MG63 (cell line): ENCODE data around the gene MAT1A. TPM values are rescaled to one million over a fixed set of nuclear protein-coding genes. Genes with fewer than 3 reads are reported as not detected.
"Not testable (repeated sequence)": the region's sequence is repeated elsewhere in the genome, so short reads cannot be mapped to it uniquely, and the experiment has no call there.

Experiments used
- DNase-seq: peaks from one replicate; pipeline ENCODE4 v3.0.0-alpha.2; 2020
- H3K27me3 ChIP-seq: fragments of 250-450 bp; sonication (Bioruptor Pico); 2 replicates; pipeline ENCODE4 v1.5.1; 2020; ENCODE audit warnings: mild to moderate bottlenecking, moderate library complexity
- H3K36me3 ChIP-seq: fragments of 250-450 bp; sonication (Bioruptor Pico); 2 replicates; pipeline ENCODE4 v1.5.1; 2020; ENCODE audit warnings: mild to moderate bottlenecking, moderate library complexity
- H3K4me3 ChIP-seq: fragments of 250-450 bp; sonication (Bioruptor Pico); 2 replicates; pipeline ENCODE4 v1.5.1; 2020; ENCODE audit warnings: mild to moderate bottlenecking, moderate library complexity
- H3K9me3 ChIP-seq: fragments of 250-450 bp; sonication (Bioruptor Pico); 2 replicates; pipeline ENCODE4 v1.5.1; 2020; ENCODE audit warnings: mild to moderate bottlenecking, moderate library complexity
- total RNA-seq: library from RNA; depleted of rRNA; stranded (reverse); fragments of >200 nt; shearing (Covaris generic); gene quantifications from 2 replicates; pipeline ENCODE4 v1.2.3, GENCODE V29; 2014; ENCODE audit warnings: low replicate concordance

The MAT1A gene
- total RNA-seq, 1 experiment from 2014 or later, result not detected

DNA sequence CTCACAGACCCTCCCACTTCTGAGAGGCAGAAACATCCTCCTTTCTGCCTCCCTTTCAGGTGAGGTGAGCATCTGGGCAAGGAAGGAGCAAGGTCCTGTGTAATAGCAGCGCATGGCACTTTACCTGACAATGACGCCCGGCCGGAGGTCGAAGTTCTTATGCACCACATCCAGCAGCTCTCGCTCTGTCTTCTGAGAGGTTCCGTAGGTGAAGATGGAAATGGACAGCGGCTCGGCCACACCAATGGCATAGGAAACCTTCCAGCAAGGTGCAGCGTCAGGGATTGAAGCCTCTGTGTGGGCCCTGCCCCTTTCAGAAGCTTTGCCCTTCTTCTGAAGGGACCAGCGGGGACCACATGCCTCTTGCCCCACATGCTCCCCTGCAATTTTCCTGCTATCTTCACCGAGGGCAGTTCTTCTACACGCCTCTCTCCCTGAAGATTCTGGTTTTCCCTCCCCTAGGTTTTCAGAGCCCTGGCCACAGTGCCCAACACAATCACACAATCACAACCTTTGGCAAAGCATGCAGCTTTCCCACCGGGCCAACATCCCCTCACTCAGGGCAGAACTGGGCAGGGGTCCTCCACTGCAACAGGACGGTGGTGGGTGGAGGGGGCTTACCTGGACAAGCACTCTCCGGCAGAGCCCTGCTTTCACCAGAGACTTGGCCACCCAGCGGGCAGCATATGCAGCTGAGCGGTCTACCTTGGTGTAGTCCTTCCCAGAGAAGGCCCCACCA is 14.9 kb downstream of the MAT1A start:
- H3K36me3 ChIP-seq, result no peaks in the 10 kb centered on the region
- no peaks in the 10 kb centered on the region for H3K9me3 ChIP-seq
- H3K27me3 ChIP-seq, result no peaks in the 10 kb centered on the region
- DNase-seq, result no peak
- H3K4me3 ChIP-seq, result no peak overlapping the region

DNA sequence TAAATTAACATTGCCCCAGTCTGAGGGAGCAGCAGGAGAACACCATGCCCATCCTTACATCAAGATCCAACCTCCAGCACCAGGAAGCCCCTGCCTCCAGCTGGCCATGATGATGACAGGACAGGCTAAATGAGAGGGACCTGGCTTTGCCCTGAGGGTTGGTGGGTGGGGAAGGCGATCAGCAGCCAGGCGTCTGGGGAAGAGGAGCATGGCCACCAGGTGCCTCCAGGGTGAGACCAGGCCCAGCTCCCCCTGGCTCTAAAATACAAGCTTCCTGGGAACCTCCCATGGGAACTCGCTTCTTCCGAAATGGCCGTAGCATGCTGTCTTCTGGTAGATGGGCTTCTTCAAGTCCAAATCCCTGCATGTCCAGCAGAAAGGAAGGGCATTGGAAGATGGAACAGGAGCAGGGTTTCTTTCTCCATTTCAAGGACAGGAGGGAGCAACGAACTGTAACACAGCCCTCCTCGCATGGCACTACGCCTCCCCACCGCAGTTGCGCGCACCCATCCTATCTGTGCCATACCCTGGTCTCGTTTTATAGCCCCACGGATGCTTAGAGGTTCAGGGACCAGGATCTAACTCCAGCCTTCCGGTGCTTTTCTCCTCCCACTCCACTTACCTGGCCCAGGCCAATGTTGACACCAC is 15.8 kb downstream of the MAT1A start:
- H3K9me3 ChIP-seq, result no peaks in the 10 kb centered on the region
- H3K4me3 ChIP-seq, result no peak overlapping the region
- no peaks in the 10 kb centered on the region for H3K36me3 ChIP-seq
- no peaks in the 10 kb centered on the region for H3K27me3 ChIP-seq
- no peak for DNase-seq

- no peaks in the 10 kb centered on the region for H3K9me3 ChIP-seq
- no peak overlapping the region for H3K4me3 ChIP-seq
- no peaks in the 10 kb centered on the region for H3K27me3 ChIP-seq
- DNase-seq, result no peak
- no peaks in the 10 kb centered on the region for H3K36me3 ChIP-seq
These were observed 16.5 kb downstream of the MAT1A start for GRCh38 chr10:80272793-80273522.

GRCh38 chr10:80271416-80271815 is 18.0 kb downstream of the MAT1A start:
- Histone ChIP-seq H3K36me3 (no peaks in the 10 kb centered on the region), H3K4me3 (no peak overlapping the region), H3K27me3 (no peaks in the 10 kb centered on the region), H3K9me3 (no peaks in the 10 kb centered on the region)
- DNase-seq, result no peak

DNA sequence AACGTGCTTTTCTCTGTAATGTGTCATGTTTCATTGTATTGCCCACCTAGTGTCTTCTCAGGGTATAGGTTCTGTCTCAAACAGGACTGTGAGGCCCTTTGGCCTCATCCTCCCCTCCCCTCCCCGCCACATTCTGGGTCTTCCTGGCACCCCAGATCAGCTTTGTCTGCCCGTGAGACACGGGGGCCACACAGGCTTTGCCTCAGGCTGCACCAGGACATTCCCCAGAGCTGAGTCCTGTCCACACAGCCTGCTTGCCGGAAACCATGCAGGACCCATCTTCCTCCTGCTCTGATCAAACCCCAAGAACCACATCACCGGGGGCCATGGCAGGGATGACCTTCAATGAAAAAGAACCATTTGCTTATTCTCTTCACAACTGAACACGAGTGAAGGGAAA is 18.6 kb downstream of the MAT1A start:
- Histone ChIP-seq H3K9me3 (no peaks in the 10 kb centered on the region), H3K36me3 (no peaks in the 10 kb centered on the region), H3K27me3 (no peaks in the 10 kb centered on the region), H3K4me3 (no peak overlapping the region)
- no peak for DNase-seq

DNA sequence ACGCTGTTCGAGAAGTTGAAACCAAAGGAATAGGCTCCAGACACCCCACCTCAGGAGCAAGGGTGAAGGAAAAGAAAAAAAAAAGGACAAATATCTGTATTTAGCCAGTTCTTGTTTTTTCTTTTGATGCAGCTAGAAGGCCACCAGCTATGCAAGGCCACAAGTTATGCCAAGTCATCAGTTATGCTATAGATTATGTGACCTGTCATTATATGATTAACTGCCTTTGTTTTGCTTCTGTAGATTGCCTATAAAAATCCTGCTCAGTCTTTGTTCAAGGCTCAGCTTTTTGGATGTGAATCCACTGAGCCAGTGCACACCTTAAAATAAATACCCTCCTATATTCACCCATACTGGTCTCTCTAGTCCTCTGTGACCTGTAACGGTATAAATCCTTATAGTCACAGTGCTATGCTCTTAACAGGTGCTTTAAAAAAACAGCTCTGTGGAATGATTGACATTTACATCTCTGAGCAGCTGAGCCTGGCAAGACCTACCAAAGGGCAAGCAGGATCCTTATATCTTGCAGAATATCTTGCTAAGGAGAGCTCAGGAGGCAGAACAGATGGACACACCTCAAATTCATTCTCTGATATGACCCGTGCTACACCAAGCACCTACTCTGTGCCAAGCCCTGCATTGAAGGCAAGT is 20.4 kb downstream of the MAT1A start:
- no peaks in the 10 kb centered on the region for H3K36me3 ChIP-seq
- H3K4me3 ChIP-seq, result no peak overlapping the region
- no peaks in the 10 kb centered on the region for H3K9me3 ChIP-seq
- H3K27me3 ChIP-seq, result no peaks in the 10 kb centered on the region
- no peak for DNase-seq

- no peaks in the 10 kb centered on the region for H3K36me3 ChIP-seq
These were observed 21.2 kb downstream of the MAT1A start for GRCh38 chr10:80268266-80268665.

DNA sequence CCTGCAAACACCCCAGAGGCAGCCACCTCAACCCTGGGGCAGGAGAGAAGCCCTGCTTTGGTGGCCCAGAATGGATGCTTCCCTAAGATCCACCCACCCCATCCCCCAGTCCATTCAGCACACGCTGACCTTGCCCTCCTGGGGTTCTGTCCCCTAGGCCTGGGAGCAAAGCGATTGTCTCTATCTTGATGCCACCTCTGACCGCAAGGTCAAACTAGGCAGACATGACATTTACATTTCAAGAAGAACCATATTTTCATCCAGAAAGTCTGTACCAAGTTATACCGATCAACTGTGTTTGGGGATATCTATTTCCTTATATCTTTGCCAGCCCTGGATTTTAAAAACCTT is 23.0 kb downstream of the MAT1A start:
- no peak for DNase-seq

More at GRCh38 chr10:80268266-80268665, 21.2 kb downstream of the MAT1A start:
- Histone ChIP-seq H3K9me3 (no peaks in the 10 kb centered on the region), H3K27me3 (no peaks in the 10 kb centered on the region), H3K4me3 (no peak overlapping the region)
- DNase-seq, result no peak

DNA sequence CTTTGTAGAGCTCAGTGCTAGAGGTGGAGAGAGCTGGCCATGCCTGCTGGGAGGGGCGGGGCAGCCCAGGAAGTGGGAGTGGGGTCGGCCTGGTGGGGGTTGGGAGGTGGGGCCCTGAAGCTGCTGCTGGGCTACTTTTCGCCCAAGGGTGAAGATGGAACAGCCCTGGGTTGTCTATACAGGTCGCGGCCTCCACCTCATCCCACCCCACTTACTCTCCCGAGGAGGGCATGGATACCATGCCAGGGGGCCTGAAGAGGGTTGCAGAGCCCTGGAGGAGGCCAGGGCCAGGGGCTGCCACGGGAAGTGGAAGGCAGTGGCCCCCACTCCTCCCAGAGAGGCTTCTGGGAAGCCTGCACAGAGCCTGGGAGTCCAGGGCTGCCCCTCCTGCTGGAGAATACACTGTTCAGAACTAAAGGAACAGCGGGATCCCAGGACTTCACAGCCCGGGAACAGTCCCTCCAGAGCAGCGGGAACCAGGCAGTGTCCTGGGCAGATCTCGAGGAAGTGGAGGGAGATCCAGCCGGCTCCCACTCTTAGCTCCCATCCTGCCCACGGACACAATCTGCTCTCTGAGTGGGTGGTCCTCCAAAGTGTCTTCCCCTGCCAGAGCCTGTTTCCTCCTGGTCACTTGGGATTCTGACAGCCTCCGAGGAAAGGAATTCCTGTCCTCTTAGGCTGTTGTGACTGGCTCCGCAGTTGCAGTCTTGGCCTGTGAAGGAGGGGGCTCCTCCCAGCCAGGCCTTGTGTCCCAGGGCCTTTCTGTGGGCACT is 23.5 kb downstream of the MAT1A start:
- Histone ChIP-seq H3K27me3 (no peaks in the 10 kb centered on the region), H3K36me3 (no peaks in the 10 kb centered on the region), H3K4me3 (no peak overlapping the region), H3K9me3 (no peaks in the 10 kb centered on the region)
- DNase-seq, result no peak

More for the DNA sequence above, 23.0 kb downstream of the MAT1A start:
- Histone ChIP-seq H3K27me3 (no peaks in the 10 kb centered on the region), H3K4me3 (no peak overlapping the region), H3K36me3 (no peaks in the 10 kb centered on the region), H3K9me3 (no peaks in the 10 kb centered on the region)

GRCh38 chr10:80264081-80265056 is 25.1 kb downstream of the MAT1A start:
- DNase-seq, result no peak
- Histone ChIP-seq H3K36me3 (no peaks in the 10 kb centered on the region), H3K4me3 (no peak overlapping the region), H3K9me3 (no peaks in the 10 kb centered on the region), H3K27me3 (no peaks in the 10 kb centered on the region)

DNA sequence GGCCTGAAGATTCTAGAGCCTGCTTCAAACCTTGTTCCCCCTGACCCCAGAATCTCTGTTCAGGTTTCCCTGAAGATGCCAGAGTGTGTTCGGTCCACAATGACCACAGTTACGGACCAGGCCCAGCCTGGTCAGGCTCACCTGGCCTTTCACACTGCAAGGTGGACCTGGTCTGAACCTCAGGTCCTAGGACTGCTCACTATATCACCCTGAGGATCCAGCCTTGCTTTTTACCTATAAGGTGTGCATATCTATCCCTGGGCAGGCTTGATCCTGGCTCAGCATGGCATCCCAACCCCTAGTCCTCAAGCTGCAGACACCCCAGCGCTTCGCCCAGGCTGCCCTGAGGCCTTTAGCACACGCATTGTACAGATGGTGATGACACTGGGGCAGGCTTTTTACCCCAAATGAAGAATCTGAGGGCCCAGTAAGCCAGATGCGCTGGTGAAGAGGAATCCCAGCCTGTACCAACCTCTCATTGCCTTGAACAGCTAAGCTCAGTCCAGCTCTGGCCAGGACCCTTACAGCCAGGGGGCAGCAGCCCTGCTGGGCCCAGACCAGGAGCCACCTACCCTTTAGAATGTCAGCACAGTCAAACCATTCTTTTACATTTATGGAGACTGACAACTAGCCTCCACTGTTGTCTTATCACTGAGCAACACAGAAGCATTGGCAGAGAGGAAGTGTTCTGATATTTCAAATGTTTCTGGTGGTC is 28.0 kb downstream of the MAT1A start:
- H3K9me3 ChIP-seq, result no peaks in the 10 kb centered on the region
- H3K27me3 ChIP-seq, result no peaks in the 10 kb centered on the region
- DNase-seq, result no peak

DNA sequence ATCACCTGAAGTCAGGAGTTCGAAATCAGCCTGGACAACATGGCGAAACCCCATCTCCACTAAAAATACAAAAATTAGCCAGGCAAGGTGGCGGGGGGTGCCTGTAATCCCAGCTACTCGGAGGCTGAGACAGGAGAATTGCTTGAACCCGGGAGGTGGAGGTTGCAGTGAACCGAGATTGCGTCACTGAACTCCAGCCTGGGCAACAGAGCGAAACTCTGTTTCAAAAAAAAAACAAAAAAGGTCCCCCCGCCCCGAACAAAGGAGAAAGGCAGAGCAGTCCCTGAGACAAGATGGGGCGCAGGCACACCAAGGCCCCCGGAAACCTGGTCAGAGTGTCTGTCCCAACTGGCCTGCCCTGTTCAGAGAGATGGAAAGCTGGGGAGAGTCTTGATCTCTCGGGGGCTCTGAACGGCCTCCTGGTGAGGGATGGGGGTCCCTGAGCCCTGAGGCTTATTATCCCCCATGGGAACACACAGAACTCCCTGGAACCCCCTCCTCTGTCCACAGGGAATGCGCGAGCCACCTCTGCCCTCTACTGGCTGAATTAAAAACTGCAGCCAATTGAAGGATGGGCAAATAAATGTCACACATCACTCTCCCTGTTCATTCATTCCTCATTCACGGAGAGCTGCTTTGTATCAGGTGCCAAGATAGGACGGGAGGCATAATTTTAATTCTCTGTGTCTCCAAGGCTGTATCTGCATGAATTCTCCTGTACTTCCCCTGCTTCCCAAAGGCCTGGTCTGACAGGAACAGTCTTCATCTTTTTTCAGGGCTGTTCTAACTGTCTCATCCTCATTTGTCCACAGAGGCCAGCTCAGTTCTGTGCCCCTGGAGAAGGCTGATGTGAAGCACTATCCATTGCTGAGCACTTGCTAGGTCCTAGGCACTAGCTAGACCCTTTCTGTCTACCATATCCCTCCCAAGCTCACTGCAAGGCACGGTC is 28.9 kb downstream of the MAT1A start:
- Histone ChIP-seq H3K36me3 (no peaks in the 10 kb centered on the region), H3K27me3 (no peaks in the 10 kb centered on the region), H3K9me3 (no peaks in the 10 kb centered on the region), H3K4me3 (no peak overlapping the region)
- no peak for DNase-seq

More for the DNA sequence above, 28.0 kb downstream of the MAT1A start:
- Histone ChIP-seq H3K4me3 (no peak overlapping the region), H3K36me3 (no peaks in the 10 kb centered on the region)

DNA sequence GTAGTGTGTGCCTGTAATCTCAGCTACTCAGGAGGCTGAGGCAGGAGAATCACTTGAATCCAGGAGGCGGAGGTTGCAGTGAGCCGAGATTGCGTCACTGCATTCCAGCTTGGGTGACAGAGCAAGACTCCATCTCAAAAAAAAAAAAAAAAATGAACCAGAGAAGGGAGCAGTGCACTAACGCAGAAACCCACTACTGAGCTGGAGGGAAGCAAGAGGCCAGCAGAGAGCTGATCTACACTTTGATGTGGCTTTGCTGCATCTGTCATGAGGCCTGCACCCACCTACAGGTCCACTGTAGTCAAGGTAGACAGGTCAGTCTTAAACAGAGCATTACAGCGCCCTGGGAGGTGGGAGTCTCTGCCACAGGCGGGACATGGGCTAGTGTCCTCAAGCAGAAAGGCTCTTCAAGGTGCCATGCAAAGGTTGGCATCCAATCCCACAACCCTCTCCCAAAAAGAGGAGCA is 30.0 kb downstream of the MAT1A start:
- no peak overlapping the region for H3K4me3 ChIP-seq
- H3K9me3 ChIP-seq, result no peaks in the 10 kb centered on the region
- DNase-seq, result no peak
- H3K36me3 ChIP-seq, result no peaks in the 10 kb centered on the region
- no peaks in the 10 kb centered on the region for H3K27me3 ChIP-seq

- not testable (repeated sequence) for H3K4me3 ChIP-seq, H3K36me3 ChIP-seq, H3K27me3 ChIP-seq, H3K9me3 ChIP-seq, DNase-seq
These were observed 32.7 kb downstream of the MAT1A start for GRCh38 chr10:80256798-80257197.
